ENCODE data around the gene EDAR.

The EDAR gene

DNA sequence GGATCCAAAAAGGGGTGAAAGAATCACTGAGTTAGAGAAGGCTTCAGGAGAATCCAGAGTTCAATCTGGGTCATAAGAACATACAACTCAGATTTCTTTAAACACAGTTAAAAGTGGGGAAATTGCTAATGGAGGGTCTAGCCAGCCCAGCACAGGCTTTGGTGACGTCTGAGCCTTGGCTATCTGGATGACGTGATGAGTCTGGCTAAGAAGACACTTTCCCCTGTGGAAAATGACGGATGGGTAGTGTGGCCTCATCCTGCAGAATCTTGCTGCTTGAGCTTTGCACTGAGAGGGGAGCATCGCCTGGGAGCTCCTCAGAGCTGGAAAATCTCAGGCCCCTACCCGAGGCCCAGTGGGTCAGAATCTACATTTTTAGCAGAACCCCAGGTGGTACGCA, 19.2 kb downstream of the EDAR start:
- CTCF ChIA-PET, result interaction anchor here (1.0 kb wide), 1 partner anchor 15 kb away, joined by 3 read pairs; no protein-coding TSS in a partner anchor
- no peaks in the 10 kb centered on the region for H3K4me1 ChIP-seq (ENCODE audit: control extremely low read depth in 1 of 4, control insufficient read depth in 4 of 4, insufficient read depth in 4 of 4, low read length in 3 of 4)
- H3K27me3 ChIP-seq (replicated peaks in 2 of 5; ENCODE audit: control insufficient read depth in 4 of 5, insufficient read depth in 5 of 5, low read length in 4 of 5), result peaks cover 0 to 2% (median 0%) of the 10 kb centered on the region in 5 experiments
- H3K9me3 ChIP-seq (ENCODE audit: control extremely low read depth in 1 of 5, control insufficient read depth in 4 of 5, insufficient read depth in 2 of 5, low read depth in 1 of 5, low read length in 4 of 5), result no peaks in the 10 kb centered on the region
- POLR2A ChIA-PET, result no interaction called here
- no peak overlapping the region for H3K4me3 ChIP-seq (ENCODE audit: control insufficient read depth in 1 of 7, extremely low read depth in 1 of 7, insufficient read depth in 4 of 7, low read depth in 2 of 7, low read length in 6 of 7)
- no peak for DNase-seq
- H3K36me3 ChIP-seq (ENCODE audit: control insufficient read depth in 4 of 4, insufficient read depth in 4 of 4, low read length in 3 of 4), result no peaks in the 10 kb centered on the region
- 100% methylated on average over 6 of the region's 6 CpGs for WGBS (ENCODE audit: insufficient coverage)
- H3K27ac ChIP-seq (ENCODE audit: insufficient read depth in 1 of 2, low read depth in 1 of 2, low read length in 2 of 2, poor library complexity in 1 of 2, severe bottlenecking in 2 of 2), result no peak overlapping the region

DNA sequence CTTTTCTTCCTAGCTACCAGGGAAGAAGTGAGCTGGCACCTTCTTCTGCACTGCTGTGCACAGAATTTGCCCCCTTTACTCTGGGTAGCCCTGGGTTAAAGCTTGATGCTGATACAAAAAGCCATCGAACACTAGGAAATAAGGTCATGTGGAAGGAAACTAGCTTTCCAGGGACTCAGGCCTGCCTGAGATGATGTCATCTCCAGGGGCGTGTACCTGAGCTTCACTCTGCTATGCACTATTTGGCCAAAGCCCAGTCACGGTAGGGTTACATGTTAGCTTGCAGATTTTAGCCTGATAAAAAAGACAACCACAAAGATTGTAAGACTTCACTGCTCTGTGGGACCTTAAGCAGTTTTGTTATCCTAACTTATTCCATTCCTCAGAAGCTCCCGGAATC, 20.4 kb downstream of the EDAR start:
- 50% methylated on average over 4 of the region's 4 CpGs for WGBS (ENCODE audit: insufficient coverage)
- Histone ChIP-seq H3K36me3 (ENCODE audit: control insufficient read depth in 4 of 4, insufficient read depth in 4 of 4, low read length in 3 of 4) (no peaks in the 10 kb centered on the region), H3K4me1 (ENCODE audit: control extremely low read depth in 1 of 4, control insufficient read depth in 4 of 4, insufficient read depth in 4 of 4, low read length in 3 of 4) (no peaks in the 10 kb centered on the region), H3K27ac (ENCODE audit: insufficient read depth in 1 of 2, low read depth in 1 of 2, low read length in 2 of 2, poor library complexity in 1 of 2, severe bottlenecking in 2 of 2) (no peak overlapping the region), H3K27me3 (replicated peaks in 2 of 5; ENCODE audit: control insufficient read depth in 4 of 5, insufficient read depth in 5 of 5, low read length in 4 of 5) (peaks cover 0 to 4% (median 0%) of the 10 kb centered on the region in 5 experiments), H3K4me3 (ENCODE audit: control insufficient read depth in 1 of 7, extremely low read depth in 1 of 7, insufficient read depth in 4 of 7, low read depth in 2 of 7, low read length in 6 of 7) (no peak overlapping the region), H3K9me3 (ENCODE audit: control extremely low read depth in 1 of 5, control insufficient read depth in 4 of 5, insufficient read depth in 2 of 5, low read depth in 1 of 5, low read length in 4 of 5) (no peaks in the 10 kb centered on the region)
- ChIA-PET POLR2A (no interaction called here), CTCF (interaction anchor here (0.7 to 2.1 kb wide), 4 partner anchors 10 to 576 kb away, joined by 3 to 7 read pairs (median 4); no protein-coding TSS in a partner anchor)
- peak in 2 of 3 donors; percentile 14 to 24 for DNase-seq

DNA sequence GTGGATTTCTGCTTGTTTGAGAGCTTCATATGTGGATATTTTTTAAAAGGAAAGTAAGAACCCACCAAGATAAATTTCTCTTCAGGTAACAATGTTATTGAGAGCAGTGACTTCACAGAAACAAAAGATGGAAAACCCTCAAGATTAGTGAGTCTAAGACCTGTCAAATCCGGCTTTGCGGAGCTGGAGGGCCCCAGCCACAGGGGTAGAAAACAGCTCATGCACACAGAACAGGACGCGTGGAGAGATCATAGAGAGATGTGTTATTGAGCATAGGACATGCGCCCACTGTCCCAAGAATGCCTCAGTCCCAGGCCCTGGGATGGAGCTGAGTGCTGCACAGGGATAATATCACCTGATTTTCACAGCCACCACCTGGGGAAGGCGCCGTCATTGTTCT, 21.3 kb downstream of the EDAR start:
- Histone ChIP-seq H3K4me3 (ENCODE audit: control insufficient read depth in 1 of 7, extremely low read depth in 1 of 7, insufficient read depth in 4 of 7, low read depth in 2 of 7, low read length in 6 of 7) (no peak overlapping the region), H3K36me3 (ENCODE audit: control insufficient read depth in 4 of 4, insufficient read depth in 4 of 4, low read length in 3 of 4) (no peaks in the 10 kb centered on the region), H3K27me3 (replicated peaks in 2 of 5; ENCODE audit: control insufficient read depth in 4 of 5, insufficient read depth in 5 of 5, low read length in 4 of 5) (peaks cover 0 to 4% (median 0%) of the 10 kb centered on the region in 5 experiments), H3K27ac (ENCODE audit: insufficient read depth in 1 of 2, low read depth in 1 of 2, low read length in 2 of 2, poor library complexity in 1 of 2, severe bottlenecking in 2 of 2) (no peak overlapping the region), H3K4me1 (ENCODE audit: control extremely low read depth in 1 of 4, control insufficient read depth in 4 of 4, insufficient read depth in 4 of 4, low read length in 3 of 4) (no peaks in the 10 kb centered on the region), H3K9me3 (ENCODE audit: control extremely low read depth in 1 of 5, control insufficient read depth in 4 of 5, insufficient read depth in 2 of 5, low read depth in 1 of 5, low read length in 4 of 5) (no peaks in the 10 kb centered on the region)
- DNase-seq, result no peak
- ChIA-PET POLR2A (no interaction called here), CTCF (interaction anchor here (0.9 to 2.1 kb wide), 3 partner anchors 9 to 40 kb away, joined by 3 to 7 read pairs (median 4); no protein-coding TSS in a partner anchor)
- 90% methylated on average over 5 of the region's 7 CpGs for WGBS (ENCODE audit: insufficient coverage)

DNA sequence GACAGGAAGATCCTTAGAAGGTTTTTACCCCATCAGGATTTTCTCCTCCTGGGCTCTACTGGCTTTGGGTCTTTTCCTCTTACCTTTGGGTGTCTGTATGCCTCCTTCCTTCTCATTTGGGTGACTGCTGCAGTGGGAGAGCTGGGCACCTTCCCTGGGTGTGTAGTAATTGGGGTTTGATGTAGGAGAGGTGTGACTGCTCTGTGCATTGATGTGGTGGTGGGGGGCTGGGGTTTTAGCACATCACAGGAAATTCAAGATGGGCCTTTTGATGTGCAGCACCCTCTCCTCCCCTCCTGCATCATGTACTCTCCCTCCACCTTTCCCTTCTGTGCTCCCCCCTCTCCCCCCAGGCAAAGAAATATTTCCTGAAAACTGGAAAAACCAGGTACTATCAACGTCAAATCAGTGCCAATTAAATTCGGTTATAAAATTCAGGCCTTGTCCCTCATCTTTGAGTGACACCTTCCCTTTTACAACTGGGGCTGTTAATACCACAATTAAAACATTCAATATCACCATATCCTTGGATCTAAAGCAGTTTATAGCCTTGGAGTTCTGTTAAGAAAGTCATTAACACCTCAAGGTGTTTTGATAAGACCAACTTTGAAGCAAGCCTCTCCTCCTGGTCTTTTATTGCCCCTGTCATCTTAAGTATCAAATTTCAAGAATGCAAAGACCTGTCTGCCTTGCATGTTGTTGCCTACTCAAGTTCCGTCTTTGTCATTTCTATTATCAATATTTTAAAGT, 23.3 kb downstream of the EDAR start:
- Histone ChIP-seq H3K4me1 (ENCODE audit: control extremely low read depth in 1 of 4, control insufficient read depth in 4 of 4, insufficient read depth in 4 of 4, low read length in 3 of 4) (no peaks in the 10 kb centered on the region), H3K4me3 (ENCODE audit: control insufficient read depth in 1 of 7, extremely low read depth in 1 of 7, insufficient read depth in 4 of 7, low read depth in 2 of 7, low read length in 6 of 7) (no peak overlapping the region), H3K27ac (ENCODE audit: insufficient read depth in 1 of 2, low read depth in 1 of 2, low read length in 2 of 2, poor library complexity in 1 of 2, severe bottlenecking in 2 of 2) (no peak overlapping the region), H3K36me3 (ENCODE audit: control insufficient read depth in 4 of 4, insufficient read depth in 4 of 4, low read length in 3 of 4) (no peaks in the 10 kb centered on the region), H3K27me3 (replicated peaks in 2 of 5; ENCODE audit: control insufficient read depth in 4 of 5, insufficient read depth in 5 of 5, low read length in 4 of 5) (peaks cover 0 to 4% (median 0%) of the 10 kb centered on the region in 5 experiments), H3K9me3 (ENCODE audit: control extremely low read depth in 1 of 5, control insufficient read depth in 4 of 5, insufficient read depth in 2 of 5, low read depth in 1 of 5, low read length in 4 of 5) (no peaks in the 10 kb centered on the region)
- POLR2A ChIA-PET, result no interaction called here
- no peak for DNase-seq
- CTCF ChIA-PET, result no interaction called here
- WGBS (ENCODE audit: insufficient coverage), result no CpG with 5 or more reads among the region's 3 CpGs

DNA sequence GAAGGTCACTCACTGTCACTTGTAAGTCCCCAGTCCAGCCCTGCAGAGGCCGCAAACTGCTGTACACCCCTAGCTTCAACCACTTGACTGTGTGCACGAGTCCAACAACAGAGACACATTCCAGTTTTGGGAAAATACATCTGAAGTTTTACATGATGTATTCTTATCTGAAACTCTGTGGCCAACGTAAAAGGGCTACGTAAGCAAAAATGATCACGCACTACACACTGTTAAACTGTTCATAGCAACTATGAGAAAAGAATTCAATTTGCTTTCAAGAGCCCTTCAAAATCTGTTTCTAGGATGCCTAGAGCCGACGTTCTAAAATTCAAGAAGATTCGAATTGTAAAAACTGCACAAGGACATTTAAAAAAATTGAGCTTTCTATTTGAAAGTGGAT, 26.0 kb downstream of the EDAR start:
- ChIA-PET POLR2A (interaction anchor here (0.6 kb wide), 1 partner anchor 186 kb away, joined by 3 read pairs; no protein-coding TSS in a partner anchor), CTCF (no interaction called here)

DNA sequence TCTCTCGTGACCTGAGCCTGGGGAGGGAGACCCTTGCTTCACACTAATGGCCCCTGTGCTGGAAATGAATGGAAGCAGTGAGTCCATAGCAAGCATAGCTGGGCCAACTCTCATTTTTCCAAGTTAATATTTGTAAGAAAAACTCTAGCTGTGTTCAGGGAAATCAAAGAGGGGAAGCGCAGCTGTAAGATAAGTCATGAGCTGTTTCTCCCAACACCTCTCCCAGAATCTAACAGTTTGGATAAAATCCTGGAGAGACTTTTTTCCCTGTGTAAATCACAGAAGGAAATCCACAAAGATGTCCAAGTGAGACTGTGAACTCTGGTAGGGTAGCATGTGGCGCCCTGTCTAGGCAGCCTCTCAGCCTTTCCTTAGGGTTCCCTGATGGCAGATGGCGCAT, 27.2 kb downstream of the EDAR start:
- H3K9me3 ChIP-seq (ENCODE audit: control extremely low read depth in 1 of 5, control insufficient read depth in 4 of 5, insufficient read depth in 2 of 5, low read depth in 1 of 5, low read length in 4 of 5), result no peaks in the 10 kb centered on the region
- no peak for DNase-seq
- ChIA-PET POLR2A (no interaction called here), CTCF (no interaction called here)
- no peaks in the 10 kb centered on the region for H3K36me3 ChIP-seq (ENCODE audit: control insufficient read depth in 4 of 4, insufficient read depth in 4 of 4, low read length in 3 of 4)
- no peak overlapping the region for H3K4me3 ChIP-seq (ENCODE audit: control insufficient read depth in 1 of 7, extremely low read depth in 1 of 7, insufficient read depth in 4 of 7, low read depth in 2 of 7, low read length in 6 of 7)
- 97% methylated on average over 4 of the region's 4 CpGs for WGBS (ENCODE audit: insufficient coverage)
- H3K27ac ChIP-seq (ENCODE audit: insufficient read depth in 1 of 2, low read depth in 1 of 2, low read length in 2 of 2, poor library complexity in 1 of 2, severe bottlenecking in 2 of 2), result no peak overlapping the region
- peaks cover 0 to 11% (median 0%) of the 10 kb centered on the region in 4 experiments for H3K4me1 ChIP-seq (ENCODE audit: control extremely low read depth in 1 of 4, control insufficient read depth in 4 of 4, insufficient read depth in 4 of 4, low read length in 3 of 4)
- H3K27me3 ChIP-seq (replicated peaks in 2 of 5; ENCODE audit: control insufficient read depth in 4 of 5, insufficient read depth in 5 of 5, low read length in 4 of 5), result peaks cover 0 to 2% (median 0%) of the 10 kb centered on the region in 5 experiments

More for the DNA sequence above, 26.0 kb downstream of the EDAR start:
- H3K36me3 ChIP-seq (ENCODE audit: control insufficient read depth in 4 of 4, insufficient read depth in 4 of 4, low read length in 3 of 4), result no peaks in the 10 kb centered on the region
- H3K4me1 ChIP-seq (ENCODE audit: control extremely low read depth in 1 of 4, control insufficient read depth in 4 of 4, insufficient read depth in 4 of 4, low read length in 3 of 4), result peaks cover 0 to 1% (median 0%) of the 10 kb centered on the region in 4 experiments
- WGBS (ENCODE audit: insufficient coverage), result 94% methylated on average over 8 of the region's 8 CpGs
- H3K9me3 ChIP-seq (ENCODE audit: control extremely low read depth in 1 of 5, control insufficient read depth in 4 of 5, insufficient read depth in 2 of 5, low read depth in 1 of 5, low read length in 4 of 5), result no peaks in the 10 kb centered on the region
- DNase-seq, result no peak
- no peak overlapping the region for H3K27ac ChIP-seq (ENCODE audit: insufficient read depth in 1 of 2, low read depth in 1 of 2, low read length in 2 of 2, poor library complexity in 1 of 2, severe bottlenecking in 2 of 2)
- H3K27me3 ChIP-seq (replicated peaks in 2 of 5; ENCODE audit: control insufficient read depth in 4 of 5, insufficient read depth in 5 of 5, low read length in 4 of 5), result peaks cover 0 to 2% (median 0%) of the 10 kb centered on the region in 5 experiments
- H3K4me3 ChIP-seq (ENCODE audit: control insufficient read depth in 1 of 7, extremely low read depth in 1 of 7, insufficient read depth in 4 of 7, low read depth in 2 of 7, low read length in 6 of 7), result no peak overlapping the region

DNA sequence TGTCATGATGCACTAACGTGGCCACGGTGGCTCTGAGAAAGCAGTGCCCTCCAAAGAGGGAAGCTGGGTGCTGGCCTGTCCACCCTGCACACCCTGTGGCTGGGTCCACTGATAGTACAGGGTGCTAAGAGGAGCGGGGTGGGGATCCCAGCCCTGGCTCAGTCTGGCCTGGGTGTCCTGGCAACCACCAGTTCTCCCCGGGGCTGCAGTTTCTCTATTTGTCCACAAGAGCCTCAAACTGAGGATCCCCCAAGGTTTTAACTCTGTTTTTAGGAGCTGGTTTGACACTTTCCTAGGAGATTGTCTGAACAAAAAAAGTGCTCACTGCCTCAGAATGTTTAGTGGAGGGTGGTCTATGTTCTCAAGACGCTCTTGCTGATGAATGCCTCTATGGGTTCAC, 29.0 kb downstream of the EDAR start:
- H3K36me3 ChIP-seq (ENCODE audit: control insufficient read depth in 4 of 4, insufficient read depth in 4 of 4, low read length in 3 of 4), result no peaks in the 10 kb centered on the region
- H3K27me3 ChIP-seq (replicated peaks in 2 of 5; ENCODE audit: control insufficient read depth in 4 of 5, insufficient read depth in 5 of 5, low read length in 4 of 5), result peaks cover 0 to 2% (median 0%) of the 10 kb centered on the region in 5 experiments
- WGBS (ENCODE audit: insufficient coverage), result 92% methylated on average over 4 of the region's 5 CpGs
- H3K4me3 ChIP-seq (ENCODE audit: control insufficient read depth in 1 of 7, extremely low read depth in 1 of 7, insufficient read depth in 4 of 7, low read depth in 2 of 7, low read length in 6 of 7), result no peak overlapping the region
- no peak for DNase-seq
- ChIA-PET POLR2A (no interaction called here), CTCF (no interaction called here)
- no peaks in the 10 kb centered on the region for H3K9me3 ChIP-seq (ENCODE audit: control extremely low read depth in 1 of 5, control insufficient read depth in 4 of 5, insufficient read depth in 2 of 5, low read depth in 1 of 5, low read length in 4 of 5)
- no peak overlapping the region for H3K27ac ChIP-seq (ENCODE audit: insufficient read depth in 1 of 2, low read depth in 1 of 2, low read length in 2 of 2, poor library complexity in 1 of 2, severe bottlenecking in 2 of 2)
- peaks cover 0 to 11% (median 0%) of the 10 kb centered on the region in 4 experiments for H3K4me1 ChIP-seq (ENCODE audit: control extremely low read depth in 1 of 4, control insufficient read depth in 4 of 4, insufficient read depth in 4 of 4, low read length in 3 of 4)

All from common myeloid progenitor, CD34-positive (primary cell).